ENCODE results near the gene NPPA. TPM values are rescaled to one million over a fixed set of nuclear protein-coding genes. Genes with fewer than 3 reads are reported as not detected.
"Not testable (repeated sequence)": the region's sequence is repeated elsewhere in the genome, so short reads cannot be mapped to it uniquely, and the experiment has no call there.

The NPPA gene
- polyA plus RNA-seq, 3 donors, result 0.17 to 2.0 (median 1.3) TPM

GRCh38 chr1:11822091-11822490, 25.5 kb downstream of the NPPA start:
- no peak for DNase-seq (ENCODE audit: low read depth in 3 of 3, low spot score in 2 of 3)

GRCh38 chr1:11817192-11817591, 30.4 kb downstream of the NPPA start:
- DNase-seq (ENCODE audit: low read depth in 3 of 3, low spot score in 2 of 3), result no peak

- no peak for DNase-seq (ENCODE audit: low read depth in 3 of 3, low spot score in 2 of 3)
These were observed 34.6 kb downstream of the NPPA start for GRCh38 chr1:11813021-11813420.

- DNase-seq (ENCODE audit: low read depth in 3 of 3, low spot score in 2 of 3), result no peak
These were observed 40.5 kb downstream of the NPPA start for GRCh38 chr1:11807133-11807532.

GRCh38 chr1:11806307-11806936, 41.2 kb downstream of the NPPA start:
- no peak for DNase-seq (ENCODE audit: low read depth in 3 of 3, low spot score in 2 of 3)

GRCh38 chr1:11805422-11806306, 41.9 kb downstream of the NPPA start, which contains the start of the genes CLCN6 and MTHFR:
TSS of gene CLCN6 (plus strand) at chr1:11806191. CDS start at chr1:11806263, 72 bp downstream.
TSS of gene MTHFR (minus strand) at chr1:11805964. CDS start at chr1:11803116, 2,848 bp downstream.
- DNase-seq (ENCODE audit: low read depth in 3 of 3, low spot score in 2 of 3), result peak; percentile 93 to 97 (median 97)

- DNase-seq (ENCODE audit: low read depth in 3 of 3, low spot score in 2 of 3), result no peak
These were observed 42.7 kb downstream of the NPPA start for GRCh38 chr1:11804666-11805421.

GRCh38 chr1:11803924-11804665, 43.5 kb downstream of the NPPA start:
- not testable (repeated sequence) for DNase-seq (ENCODE audit: low read depth in 3 of 3, low spot score in 2 of 3)

GRCh38 chr1:11802973-11803885, 44.4 kb downstream of the NPPA start:
- peak in 1 of 3 donors; percentile 88 for DNase-seq (ENCODE audit: low read depth in 3 of 3, low spot score in 2 of 3)

GRCh38 chr1:11802616-11802972, 45.0 kb downstream of the NPPA start:
- DNase-seq (ENCODE audit: low read depth in 3 of 3, low spot score in 2 of 3), result no peak

GRCh38 chr1:11800756-11801433, 46.7 kb downstream of the NPPA start:
- DNase-seq (ENCODE audit: low read depth in 3 of 3, low spot score in 2 of 3), result no peak

- DNase-seq (ENCODE audit: low read depth in 3 of 3, low spot score in 2 of 3), result no peak
These were observed 47.2 kb downstream of the NPPA start for GRCh38 chr1:11800391-11800755.

- no peak for DNase-seq (ENCODE audit: low read depth in 3 of 3, low spot score in 2 of 3)
These were observed 47.7 kb downstream of the NPPA start for GRCh38 chr1:11799896-11800295.

GRCh38 chr1:11799099-11799498, 48.5 kb downstream of the NPPA start:
- no peak for DNase-seq (ENCODE audit: low read depth in 3 of 3, low spot score in 2 of 3)

GRCh38 chr1:11797525-11798216, 49.9 kb downstream of the NPPA start:
- no peak for DNase-seq (ENCODE audit: low read depth in 3 of 3, low spot score in 2 of 3)

GRCh38 chr1:11796036-11796828, 51.4 kb downstream of the NPPA start:
- DNase-seq (ENCODE audit: low read depth in 3 of 3, low spot score in 2 of 3), result no peak

Measured in right renal cortex interstitium (tissue), 3 donors.